ENCODE results near the gene NR1D1.

The NR1D1 gene

GRCh38 chr17:40111221-40112128, 11.1 kb upstream of the NR1D1 start (continued):
- 0 out of 2 replicates have a peak, but pooled peaks have one; percentile 54 for TF ChIP-seq ZNF324 (tag by site-specific recombination; IDR thresholded peaks at IDR 0.05)
- TF ChIP-seq GLIS1 (tag by site-specific recombination; IDR thresholded peaks at IDR 0.05): peak; percentile 73
- no peak for TF ChIP-seq ZNF266 (tag by site-specific recombination; IDR thresholded peaks at IDR 0.05; ENCODE audit: low read depth)
- peak; percentile 80 for TF ChIP-seq BCL11B (tag by site-specific recombination; IDR thresholded peaks at IDR 0.05; ENCODE audit: low read depth)
- TF ChIP-seq, protein P1, sequence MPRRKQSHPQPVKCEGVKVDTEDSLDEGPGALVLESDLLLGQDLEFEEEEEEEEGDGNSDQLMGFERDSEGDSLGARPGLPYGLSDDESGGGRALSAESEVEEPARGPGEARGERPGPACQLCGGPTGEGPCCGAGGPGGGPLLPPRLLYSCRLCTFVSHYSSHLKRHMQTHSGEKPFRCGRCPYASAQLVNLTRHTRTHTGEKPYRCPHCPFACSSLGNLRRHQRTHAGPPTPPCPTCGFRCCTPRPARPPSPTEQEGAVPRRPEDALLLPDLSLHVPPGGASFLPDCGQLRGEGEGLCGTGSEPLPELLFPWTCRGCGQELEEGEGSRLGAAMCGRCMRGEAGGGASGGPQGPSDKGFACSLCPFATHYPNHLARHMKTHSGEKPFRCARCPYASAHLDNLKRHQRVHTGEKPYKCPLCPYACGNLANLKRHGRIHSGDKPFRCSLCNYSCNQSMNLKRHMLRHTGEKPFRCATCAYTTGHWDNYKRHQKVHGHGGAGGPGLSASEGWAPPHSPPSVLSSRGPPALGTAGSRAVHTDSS (tag by site-specific recombination; IDR thresholded peaks at IDR 0.05): no peak
- peak; percentile 24; the same call in 1 of the 2 replicates for TF ChIP-seq INSM2 (tag by site-specific recombination; IDR thresholded peaks at IDR 0.05)
- peak; percentile 35; the same call in 1 of the 2 replicates for TF ChIP-seq ZBTB48 (tag by site-specific recombination; IDR thresholded peaks at IDR 0.05)
- no peak for TF ChIP-seq ZNF140 (tag by site-specific recombination; IDR thresholded peaks at IDR 0.05)
- TF ChIP-seq PRDM10 (tag by site-specific recombination; IDR thresholded peaks at IDR 0.05): peak; percentile 95
- peak; percentile 71; the same call in 1 of the 2 replicates for TF ChIP-seq SP7 (tag by site-specific recombination; IDR thresholded peaks at IDR 0.05)
- TF ChIP-seq ZNF10 (tag by site-specific recombination; IDR thresholded peaks at IDR 0.05): peak; percentile 32; the same call in 1 of the 2 replicates
- no peak for TF ChIP-seq ZNF560 (tag by site-specific recombination; IDR thresholded peaks at IDR 0.05; ENCODE audit: borderline replicate concordance)
- TF ChIP-seq ZNF670 (tag by site-specific recombination; IDR thresholded peaks at IDR 0.05; ENCODE audit: low read depth): no peak
- TF ChIP-seq ZNF843 (tag by site-specific recombination; IDR thresholded peaks at IDR 0.05): 0 out of 2 replicates have a peak, but pooled peaks have one; percentile 39
- TF ChIP-seq ZNF335 (tag by site-specific recombination; conservative IDR thresholded peaks at IDR 0.05): peak; percentile 36; the same call in 1 of the 2 replicates
- TF ChIP-seq, protein P2, sequence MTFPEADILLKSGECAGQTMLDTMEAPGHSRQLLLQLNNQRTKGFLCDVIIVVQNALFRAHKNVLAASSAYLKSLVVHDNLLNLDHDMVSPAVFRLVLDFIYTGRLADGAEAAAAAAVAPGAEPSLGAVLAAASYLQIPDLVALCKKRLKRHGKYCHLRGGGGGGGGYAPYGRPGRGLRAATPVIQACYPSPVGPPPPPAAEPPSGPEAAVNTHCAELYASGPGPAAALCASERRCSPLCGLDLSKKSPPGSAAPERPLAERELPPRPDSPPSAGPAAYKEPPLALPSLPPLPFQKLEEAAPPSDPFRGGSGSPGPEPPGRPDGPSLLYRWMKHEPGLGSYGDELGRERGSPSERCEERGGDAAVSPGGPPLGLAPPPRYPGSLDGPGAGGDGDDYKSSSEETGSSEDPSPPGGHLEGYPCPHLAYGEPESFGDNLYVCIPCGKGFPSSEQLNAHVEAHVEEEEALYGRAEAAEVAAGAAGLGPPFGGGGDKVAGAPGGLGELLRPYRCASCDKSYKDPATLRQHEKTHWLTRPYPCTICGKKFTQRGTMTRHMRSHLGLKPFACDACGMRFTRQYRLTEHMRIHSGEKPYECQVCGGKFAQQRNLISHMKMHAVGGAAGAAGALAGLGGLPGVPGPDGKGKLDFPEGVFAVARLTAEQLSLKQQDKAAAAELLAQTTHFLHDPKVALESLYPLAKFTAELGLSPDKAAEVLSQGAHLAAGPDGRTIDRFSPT (tag by site-specific recombination; IDR thresholded peaks at IDR 0.05): peak; percentile 14; the same call in 1 of the 2 replicates
- 0 out of 2 replicates have a peak, but pooled peaks have one; percentile 14 for TF ChIP-seq ZSCAN30 (tag by site-specific recombination; IDR thresholded peaks at IDR 0.05)
- TF ChIP-seq ZFP37 (tag by site-specific recombination; IDR thresholded peaks at IDR 0.05): peak; percentile 68; the same call in 1 of the 2 replicates
- TF ChIP-seq, protein P3, sequence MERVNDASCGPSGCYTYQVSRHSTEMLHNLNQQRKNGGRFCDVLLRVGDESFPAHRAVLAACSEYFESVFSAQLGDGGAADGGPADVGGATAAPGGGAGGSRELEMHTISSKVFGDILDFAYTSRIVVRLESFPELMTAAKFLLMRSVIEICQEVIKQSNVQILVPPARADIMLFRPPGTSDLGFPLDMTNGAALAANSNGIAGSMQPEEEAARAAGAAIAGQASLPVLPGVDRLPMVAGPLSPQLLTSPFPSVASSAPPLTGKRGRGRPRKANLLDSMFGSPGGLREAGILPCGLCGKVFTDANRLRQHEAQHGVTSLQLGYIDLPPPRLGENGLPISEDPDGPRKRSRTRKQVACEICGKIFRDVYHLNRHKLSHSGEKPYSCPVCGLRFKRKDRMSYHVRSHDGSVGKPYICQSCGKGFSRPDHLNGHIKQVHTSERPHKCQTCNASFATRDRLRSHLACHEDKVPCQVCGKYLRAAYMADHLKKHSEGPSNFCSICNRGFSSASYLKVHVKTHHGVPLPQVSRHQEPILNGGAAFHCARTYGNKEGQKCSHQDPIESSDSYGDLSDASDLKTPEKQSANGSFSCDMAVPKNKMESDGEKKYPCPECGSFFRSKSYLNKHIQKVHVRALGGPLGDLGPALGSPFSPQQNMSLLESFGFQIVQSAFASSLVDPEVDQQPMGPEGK (tag by site-specific recombination; IDR thresholded peaks at IDR 0.05): peak; percentile 77
- peak; percentile 88 for TF ChIP-seq ZFHX2 (tag by site-specific recombination; conservative IDR thresholded peaks at IDR 0.05)
- TF ChIP-seq ZNF341 (tag by site-specific recombination; IDR thresholded peaks at IDR 0.05; ENCODE audit: low read depth): 0 out of 2 replicates have a peak, but pooled peaks have one; percentile 22
- TF ChIP-seq ZNF701 (tag by site-specific recombination; IDR thresholded peaks at IDR 0.05): no peak
- TF ChIP-seq, protein P4, sequence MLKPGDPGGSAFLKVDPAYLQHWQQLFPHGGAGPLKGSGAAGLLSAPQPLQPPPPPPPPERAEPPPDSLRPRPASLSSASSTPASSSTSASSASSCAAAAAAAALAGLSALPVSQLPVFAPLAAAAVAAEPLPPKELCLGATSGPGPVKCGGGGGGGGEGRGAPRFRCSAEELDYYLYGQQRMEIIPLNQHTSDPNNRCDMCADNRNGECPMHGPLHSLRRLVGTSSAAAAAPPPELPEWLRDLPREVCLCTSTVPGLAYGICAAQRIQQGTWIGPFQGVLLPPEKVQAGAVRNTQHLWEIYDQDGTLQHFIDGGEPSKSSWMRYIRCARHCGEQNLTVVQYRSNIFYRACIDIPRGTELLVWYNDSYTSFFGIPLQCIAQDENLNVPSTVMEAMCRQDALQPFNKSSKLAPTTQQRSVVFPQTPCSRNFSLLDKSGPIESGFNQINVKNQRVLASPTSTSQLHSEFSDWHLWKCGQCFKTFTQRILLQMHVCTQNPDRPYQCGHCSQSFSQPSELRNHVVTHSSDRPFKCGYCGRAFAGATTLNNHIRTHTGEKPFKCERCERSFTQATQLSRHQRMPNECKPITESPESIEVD (tag by site-specific recombination; IDR thresholded peaks at IDR 0.05): peak; percentile 7; the same call in 1 of the 2 replicates
- TF ChIP-seq ZSCAN16 (tag by site-specific recombination; IDR thresholded peaks at IDR 0.05): peak; percentile 16; the same call in 1 of the 2 replicates

Measured in HEK293 (cell line).